Pancreas (tissue), 10 donors: Measurements from ENCODE around the gene KBTBD13. TPM values are rescaled to one million over a fixed set of nuclear protein-coding genes. Genes with fewer than 3 reads are reported as not detected.

Experiments used
- ATAC-seq, 4 donors: fragments of 200-7000 bp; cut with Tn5 transposase; one replicate each; pipeline versions ENCODE4 v1.8.0 to v1.9.1; 2020; ENCODE audit warnings: mild to moderate bottlenecking in 4 of 4, moderate library complexity in 4 of 4
- DNase-seq, 6 donors: peaks; one replicate each; pipeline ENCODE4 v3.0.0-alpha.2; 2020
- FAIRE-seq: peaks from 2 replicates; lab custom pipeline; 2012; peaks lifted over from hg19 to GRCh38; lab: Jason Lieb, UNC
- H3K27ac ChIP-seq, 4 donors: fragments of 200-600 bp; sonication (generic); 1 replicate in 3 of 4; 2 replicates in 1 of 4; pipeline versions ENCODE4 v1.5.0 to v1.8.0; 2020
- H3K27me3 ChIP-seq, 4 donors: fragments of 200-600 bp; one replicate each; pipeline ENCODE4 v1.8.0; 2021
- H3K36me3 ChIP-seq, 3 donors: fragments of 200-600 bp; sonication (generic) in 1 of 3; one replicate each; pipeline versions ENCODE4 v1.5.0 to v1.8.0; 2020 to 2021
- H3K4me1 ChIP-seq, 3 donors: fragments of 200-600 bp; one replicate each; pipeline ENCODE4 v1.8.0; 2021
- H3K4me3 ChIP-seq, 4 donors: fragments of 200-600 bp; sonication (generic) in 2 of 4; one replicate each; pipeline versions ENCODE4 v1.5.0 to v1.8.0; 2020 to 2021
- H3K9me3 ChIP-seq, 4 donors: fragments of 200-600 bp; one replicate each; pipeline ENCODE4 v1.8.0; 2021
- CTCF ChIP-seq, 4 donors: fragments of 200-600 bp; sonication (generic) in 3 of 4; IDR thresholded peaks; one replicate each; pipeline versions ENCODE4 v1.5.0 to v1.8.0; 2021; ENCODE audit warnings: antibody characterized with exemption in 4 of 4
- WGBS, 2 donors: extraction: QIAGEN DNeasy Blood & Tissue Kit; methylation state at CpG; one replicate each; pipeline ENCODE4 v1.1.7; 2013; 5-methylcytosine and 5-hydroxymethylcytosine counted together
- intact Hi-C, 3 donors: fragments of 100-400 bp; cut with DNase I; formaldehyde crosslinking; loops; one replicate each; pipeline versions ENCODE4 v1.11.1 to v1.14.2; 2022
- polyA plus RNA-seq, 2 donors: library from polyadenylated mRNA; stranded (reverse); fragments of 200-250 nt; gene quantifications; one replicate each; pipeline ENCODE4 v1.2.3, GENCODE V29; 2013
- total RNA-seq, 6 donors: library from RNA; stranded (reverse); fragmentation: NEBNext Ultra II Directional in 4 of 6; extraction: Animal tissue kit (Norgen Biotek cat#: 25700) in 4 of 6; gene quantifications; one replicate each; pipeline versions ENCODE4 v1.2.1 to v1.2.4, GENCODE V29; 2021 to 2023
- donor health status: healthy with polysubstance abuse.
- donor health status: DM: no; HTN: no; CAD: no; lungs with moderate emphysema.
- donor health status: DM: no; HTN: no; CAD: no.
- donor health status: control.
- donor health status: control.
- donor health status: Bipolar disorder and iron deficiency.
- donor health status: DM: yes; HTN: yes; CAD: no.
- donor health status: DM: no; HTN: no; CAD: no.
- donor health status: DM: no; HTN: no; CAD: no.
- donor health status: DM: yes; HTN: yes; CAD: no.

The KBTBD13 gene
- total and polyA plus RNA-seq, 8 donors, result not detected

GRCh38 chr15:65101891-65102708, 25.6 kb downstream of the KBTBD13 start:
- no peak overlapping the region for H3K27ac ChIP-seq
- H3K27me3 ChIP-seq, result no peaks in the 10 kb centered on the region
- ATAC-seq (peak in 1 of 4 donors; percentile 24), DNase-seq (peak in 2 of 6 donors; percentile 50 to 68), FAIRE-seq (no peak)
- H3K4me1 ChIP-seq, result no peaks in the 10 kb centered on the region
- WGBS, 2 donors, result 84% methylated on average over 64 to 75 of the region's 75 CpGs
- no peaks in the 10 kb centered on the region for H3K9me3 ChIP-seq
- no peak overlapping the region for H3K4me3 ChIP-seq
- H3K36me3 ChIP-seq, result peaks cover 0 to 22% (median 2%) of the 10 kb centered on the region in 3 donors
- TF ChIP-seq CTCF (IDR thresholded peaks at IDR 0.05), result peak in 1 of 4 donors; percentile 4
- intact Hi-C loops, result no loop called here

- H3K36me3 ChIP-seq, result peaks cover 0 to 22% (median 2%) of the 10 kb centered on the region in 3 donors
- WGBS, 2 donors, result 96% methylated on average over 3 of the region's 3 CpGs
- H3K4me3 ChIP-seq, result no peak overlapping the region
- TF ChIP-seq CTCF (IDR thresholded peaks at IDR 0.05), result no peak
- FAIRE-seq (no peak), DNase-seq (no peak), ATAC-seq (no peak)
- H3K27me3 ChIP-seq, result no peaks in the 10 kb centered on the region
- intact Hi-C loops, result no loop called here
- H3K27ac ChIP-seq, result no peak overlapping the region
- H3K4me1 ChIP-seq, result no peaks in the 10 kb centered on the region
- no peaks in the 10 kb centered on the region for H3K9me3 ChIP-seq
Measured at GRCh38 chr15:65102912-65103311, 26.4 kb downstream of the KBTBD13 start.

GRCh38 chr15:65105038-65105437, 28.5 kb downstream of the KBTBD13 start:
- WGBS, 2 donors, result 90 to 92% methylated on average over 5 of the region's 5 CpGs
- ATAC-seq (no peak), FAIRE-seq (no peak), DNase-seq (no peak)
- Histone ChIP-seq H3K27ac (no peak overlapping the region), H3K9me3 (no peaks in the 10 kb centered on the region), H3K27me3 (no peaks in the 10 kb centered on the region), H3K4me1 (no peaks in the 10 kb centered on the region), H3K4me3 (no peak overlapping the region), H3K36me3 (peaks cover 0 to 11% (median 0%) of the 10 kb centered on the region in 3 donors)
- intact Hi-C loops, result no loop called here
- TF ChIP-seq CTCF (IDR thresholded peaks at IDR 0.05), result no peak

GRCh38 chr15:65106011-65106590, 29.6 kb downstream of the KBTBD13 start:
- Histone ChIP-seq H3K27ac (no peak overlapping the region), H3K27me3 (no peaks in the 10 kb centered on the region), H3K9me3 (no peaks in the 10 kb centered on the region), H3K4me3 (no peak overlapping the region), H3K4me1 (no peaks in the 10 kb centered on the region), H3K36me3 (peaks cover 0 to 11% (median 0%) of the 10 kb centered on the region in 3 donors)
- DNase-seq (no peak), ATAC-seq (no peak), FAIRE-seq (no peak)
- 81 to 82% methylated on average over 6 of the region's 6 CpGs for WGBS, 2 donors
- intact Hi-C loops, result no loop called here
- TF ChIP-seq CTCF (IDR thresholded peaks at IDR 0.05), result no peak
